ENCODE results near the gene NDUFA12.
"Not testable (repeated sequence)": the region's sequence is repeated elsewhere in the genome, so short reads cannot be mapped to it uniquely, and the experiment has no call there.

Gene NDUFA12

DNA sequence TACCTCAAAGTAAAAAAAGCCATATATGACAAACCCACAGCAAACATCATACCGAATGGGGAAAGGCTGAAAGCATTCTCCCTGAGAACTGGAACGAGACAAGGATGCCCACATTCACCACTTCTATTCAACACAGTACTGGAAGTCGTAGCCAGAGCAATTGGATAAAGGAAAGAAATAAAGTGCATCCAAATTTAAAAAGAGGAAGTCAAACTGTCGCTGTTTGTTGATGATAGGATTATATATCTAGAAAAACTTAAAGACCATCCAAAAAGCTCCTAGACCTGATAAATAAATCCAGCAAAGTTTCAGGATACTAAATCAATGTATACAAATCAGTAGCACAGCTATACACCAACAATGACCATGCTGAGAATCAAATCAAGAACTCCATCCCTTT, 5.2 kb downstream of the NDUFA12 start:
- ChIA-PET CTCF (no interaction called here), POLR2A (no interaction called here)
- DNase-seq (ENCODE audit: extremely low spot score): no peak
- no peak for TF ChIP-seq ZNF384 (IDR thresholded peaks at IDR 0.05)
- no peak for TF ChIP-seq FOXA1 (IDR thresholded peaks at IDR 0.05)
- no peak for TF ChIP-seq FOXM1 (IDR thresholded peaks at IDR 0.05; ENCODE audit: borderline replicate concordance)
- TF ChIP-seq NFRKB (IDR thresholded peaks at IDR 0.05): no peak

- DNase-seq (ENCODE audit: extremely low spot score): no peak
- TF ChIP-seq ARNT (IDR thresholded peaks at IDR 0.05) (no peak), FOXM1 (IDR thresholded peaks at IDR 0.05; ENCODE audit: borderline replicate concordance) (no peak), HDGF (IDR thresholded peaks at IDR 0.05; ENCODE audit: borderline replicate concordance) (no peak), ELF4 (IDR thresholded peaks at IDR 0.05) (no peak), BHLHE40 (IDR thresholded peaks at IDR 0.05; ENCODE audit: borderline replicate concordance) (no peak), SP1 (IDR thresholded peaks at IDR 0.05) (no peak), TARDBP (IDR thresholded peaks at IDR 0.05) (no peak), NFRKB (IDR thresholded peaks at IDR 0.05) (no peak), FOXK2 (IDR thresholded peaks at IDR 0.05) (no peak), ZNF384 (IDR thresholded peaks at IDR 0.05) (no peak), L3MBTL2 (conservative IDR thresholded peaks at IDR 0.05) (no peak), FOXA1 (IDR thresholded peaks at IDR 0.05) (no peak), CTBP1 (IDR thresholded peaks at IDR 0.05; ENCODE audit: borderline replicate concordance) (no peak)
- TF ChIP-seq, protein P1, sequence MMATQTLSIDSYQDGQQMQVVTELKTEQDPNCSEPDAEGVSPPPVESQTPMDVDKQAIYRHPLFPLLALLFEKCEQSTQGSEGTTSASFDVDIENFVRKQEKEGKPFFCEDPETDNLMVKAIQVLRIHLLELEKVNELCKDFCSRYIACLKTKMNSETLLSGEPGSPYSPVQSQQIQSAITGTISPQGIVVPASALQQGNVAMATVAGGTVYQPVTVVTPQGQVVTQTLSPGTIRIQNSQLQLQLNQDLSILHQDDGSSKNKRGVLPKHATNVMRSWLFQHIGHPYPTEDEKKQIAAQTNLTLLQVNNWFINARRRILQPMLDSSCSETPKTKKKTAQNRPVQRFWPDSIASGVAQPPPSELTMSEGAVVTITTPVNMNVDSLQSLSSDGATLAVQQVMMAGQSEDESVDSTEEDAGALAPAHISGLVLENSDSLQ (IDR thresholded peaks at IDR 0.05): no peak
- ChIA-PET CTCF (no interaction called here), POLR2A (no interaction called here)
These were observed 5.8 kb downstream of the NDUFA12 start for GRCh38 chr12:94997726-94998125.

DNA sequence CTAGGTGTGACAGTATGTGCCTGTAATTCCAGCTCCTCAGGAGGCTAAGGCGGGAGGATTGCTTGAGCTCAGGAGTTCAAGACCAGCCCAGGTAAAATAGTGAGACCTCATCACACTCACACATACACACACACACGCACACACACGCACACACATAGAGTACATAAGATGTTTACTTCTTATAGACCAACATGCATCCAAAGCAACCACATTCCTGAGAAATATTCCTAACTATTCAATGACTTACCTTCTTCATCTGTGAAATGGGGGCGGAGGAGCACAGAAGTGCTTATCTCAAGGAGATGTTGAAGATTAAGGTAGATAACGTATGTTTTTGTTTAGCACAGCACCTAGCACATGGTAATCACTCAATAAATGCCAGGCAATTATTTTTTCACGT, 6.4 kb downstream of the NDUFA12 start:
- DNase-seq (ENCODE audit: extremely low spot score): no peak
- ChIA-PET CTCF (no interaction called here), POLR2A (no interaction called here)
- no peak for TF ChIP-seq ARNT (IDR thresholded peaks at IDR 0.05)
- no peak for TF ChIP-seq L3MBTL2 (conservative IDR thresholded peaks at IDR 0.05)
- TF ChIP-seq, protein P1 (IDR thresholded peaks at IDR 0.05): no peak

DNA sequence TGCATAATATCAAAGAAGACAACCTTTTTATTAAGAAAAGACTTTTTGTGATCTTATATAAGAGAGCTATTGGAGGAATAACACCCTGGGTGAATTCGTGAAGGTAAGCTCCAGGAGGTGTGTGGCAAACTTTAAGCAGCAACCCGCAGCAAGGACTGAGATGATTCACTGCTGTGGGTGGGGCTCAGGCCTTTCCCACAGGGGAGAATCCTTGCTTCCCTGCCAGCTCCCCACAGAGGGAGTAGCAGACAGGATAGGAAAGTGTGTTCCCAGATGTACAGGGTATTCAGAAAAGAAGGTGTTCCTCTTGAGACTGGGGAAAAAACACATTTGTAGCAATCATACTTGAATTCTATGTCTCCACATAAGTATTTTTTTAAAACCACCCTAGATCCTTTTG, 9.2 kb downstream of the NDUFA12 start:
- DNase-seq (ENCODE audit: extremely low spot score): no peak
- POLR2A ChIA-PET: interaction anchor here (1.4 kb wide), 1 partner anchor 9 kb away, joined by 9 read pairs; the partner anchor contains the start of gene NDUFA12
- CTCF ChIA-PET: interaction anchor here (1.1 kb wide), 1 partner anchor 21 kb away, joined by 3 read pairs; no protein-coding TSS in a partner anchor
- no peak for TF ChIP-seq HDGF (IDR thresholded peaks at IDR 0.05; ENCODE audit: borderline replicate concordance)
- TF ChIP-seq SP1 (IDR thresholded peaks at IDR 0.05): no peak

- POLR2A ChIA-PET: interaction anchor here (1.4 kb wide), 1 partner anchor 10 kb away, joined by 9 read pairs; the partner anchor contains the start of gene NDUFA12
- DNase-seq (ENCODE audit: extremely low spot score): not testable (repeated sequence)
- CTCF ChIA-PET: interaction anchor here (1.1 kb wide), 1 partner anchor 22 kb away, joined by 3 read pairs; no protein-coding TSS in a partner anchor
These were observed 9.6 kb downstream of the NDUFA12 start for GRCh38 chr12:94993855-94994254.

- ChIA-PET CTCF (no interaction called here), POLR2A (interaction anchor here (3.6 kb wide), 1 partner anchor 13 kb away, joined by 15 read pairs; the partner anchor contains the start of gene NDUFA12)
- DNase-seq (ENCODE audit: extremely low spot score): no peak
- TF ChIP-seq FOXK2 (IDR thresholded peaks at IDR 0.05) (no peak), SUZ12 (IDR thresholded peaks at IDR 0.05) (no peak), CTBP1 (IDR thresholded peaks at IDR 0.05; ENCODE audit: borderline replicate concordance) (no peak), HDGF (IDR thresholded peaks at IDR 0.05; ENCODE audit: borderline replicate concordance) (no peak), TARDBP (IDR thresholded peaks at IDR 0.05) (no peak), ELF4 (IDR thresholded peaks at IDR 0.05) (no peak), BHLHE40 (IDR thresholded peaks at IDR 0.05; ENCODE audit: borderline replicate concordance) (no peak), SP1 (IDR thresholded peaks at IDR 0.05) (no peak), LEF1 (IDR thresholded peaks at IDR 0.05; ENCODE audit: borderline replicate concordance) (no peak), L3MBTL2 (conservative IDR thresholded peaks at IDR 0.05) (no peak), FOXM1 (IDR thresholded peaks at IDR 0.05; ENCODE audit: borderline replicate concordance) (no peak), ARNT (IDR thresholded peaks at IDR 0.05) (no peak)
- TF ChIP-seq, protein P1 (IDR thresholded peaks at IDR 0.05): no peak
These were observed 13.3 kb downstream of the NDUFA12 start for GRCh38 chr12:94990222-94990621.

DNA sequence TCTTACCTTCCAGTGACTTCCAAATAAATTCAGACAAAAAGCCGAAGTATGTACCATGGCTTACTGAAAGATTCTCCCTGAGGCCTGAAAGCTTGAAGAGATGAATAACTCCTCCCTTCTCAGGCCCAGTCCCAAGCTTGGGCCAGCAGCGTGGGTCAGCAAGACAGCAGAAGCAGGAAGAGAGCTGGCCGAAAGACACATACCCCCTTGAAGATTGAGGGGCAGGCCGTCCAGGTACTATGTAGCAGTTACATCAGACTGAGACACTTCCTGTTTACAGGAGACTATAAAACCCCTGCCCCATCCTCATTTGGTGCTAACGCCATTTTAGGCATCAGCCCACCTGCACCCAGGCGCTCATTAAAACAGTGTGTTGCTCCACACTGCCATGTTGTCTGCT, 15.0 kb downstream of the NDUFA12 start:
- POLR2A ChIA-PET: interaction anchor here (3.6 kb wide), 1 partner anchor 15 kb away, joined by 15 read pairs; the partner anchor contains the start of gene NDUFA12
- CTCF ChIA-PET: no interaction called here
- TF ChIP-seq CTBP1 (IDR thresholded peaks at IDR 0.05; ENCODE audit: borderline replicate concordance) (no peak), L3MBTL2 (conservative IDR thresholded peaks at IDR 0.05) (no peak), SP1 (IDR thresholded peaks at IDR 0.05) (no peak), FOXA1 (IDR thresholded peaks at IDR 0.05) (no peak), FOXK2 (IDR thresholded peaks at IDR 0.05) (no peak), ARNT (IDR thresholded peaks at IDR 0.05) (no peak), SUZ12 (IDR thresholded peaks at IDR 0.05) (no peak), ZNF384 (IDR thresholded peaks at IDR 0.05) (no peak), FOXM1 (IDR thresholded peaks at IDR 0.05; ENCODE audit: borderline replicate concordance) (no peak), LEF1 (IDR thresholded peaks at IDR 0.05; ENCODE audit: borderline replicate concordance) (no peak), HDGF (IDR thresholded peaks at IDR 0.05; ENCODE audit: borderline replicate concordance) (no peak), NFRKB (IDR thresholded peaks at IDR 0.05) (no peak), TARDBP (IDR thresholded peaks at IDR 0.05) (no peak), BHLHE40 (IDR thresholded peaks at IDR 0.05; ENCODE audit: borderline replicate concordance) (no peak), ELF4 (IDR thresholded peaks at IDR 0.05) (no peak)
- TF ChIP-seq, protein P1 (IDR thresholded peaks at IDR 0.05): no peak
- no peak for DNase-seq (ENCODE audit: extremely low spot score)

All from HEK293T (cell line).